BJ (cell line): ENCODE measurements around the gene NAALADL2. TPM values are rescaled to one million over a fixed set of nuclear protein-coding genes. Genes with fewer than 3 reads are reported as not detected.
A peak's percentile ranks its signal among the peaks of the same experiment; 100 is the strongest.

Source experiments
- CTCF ChIA-PET: fragments of 350-600 bp; formaldehyde crosslinking; extraction: SDS; loops from one replicate; lab custom pipeline; 2021; ENCODE audit warnings: antibody characterized with exemption, inconsistent platforms; lab: Yijun Ruan, JAX
- POLR2A ChIA-PET: fragments of 300-600 bp; sonication (Branson Sonifier 250); formaldehyde crosslinking; extraction: SDS; loops from one replicate; lab custom pipeline; 2021; ENCODE audit warnings: antibody characterized with exemption; lab: Charles Lee
- DNase-seq: peaks from one replicate; pipeline ENCODE4 v3.0.0-alpha.2; 2011; ENCODE audit warnings: low read depth
- H3K27me3 ChIP-seq: 2 replicates; pipeline ENCODE4 v1.6.0; 2011; ENCODE audit warnings: low read length; ENCODE audit not compliant: control insufficient read depth, insufficient read depth
- H3K36me3 ChIP-seq: 2 replicates; pipeline ENCODE4 v1.5.1; 2011; ENCODE audit warnings: low read length; ENCODE audit not compliant: control insufficient read depth, insufficient read depth
- H3K4me3 ChIP-seq: 2 replicates; pipeline ENCODE4 v1.5.1; 2011; ENCODE audit warnings: low read depth, mild to moderate bottlenecking, control low read depth, low read length
- CTCF ChIP-seq: IDR thresholded peaks from 2 replicates; pipeline ENCODE4 v1.5.1; 2011; ENCODE audit warnings: low read depth, mild to moderate bottlenecking, control low read depth, inconsistent platforms, low read length, moderate library complexity; ENCODE audit not compliant: insufficient read depth
- polyA plus RNA-seq: library from polyadenylated mRNA; depleted of rRNA; stranded (reverse); fragments of >200 nt; gene quantifications from 2 replicates; pipeline ENCODE4 v1.2.3, GENCODE V29; 2011

NAALADL2 gene
- polyA plus RNA-seq, 1 experiment: 3.6 TPM

DNA sequence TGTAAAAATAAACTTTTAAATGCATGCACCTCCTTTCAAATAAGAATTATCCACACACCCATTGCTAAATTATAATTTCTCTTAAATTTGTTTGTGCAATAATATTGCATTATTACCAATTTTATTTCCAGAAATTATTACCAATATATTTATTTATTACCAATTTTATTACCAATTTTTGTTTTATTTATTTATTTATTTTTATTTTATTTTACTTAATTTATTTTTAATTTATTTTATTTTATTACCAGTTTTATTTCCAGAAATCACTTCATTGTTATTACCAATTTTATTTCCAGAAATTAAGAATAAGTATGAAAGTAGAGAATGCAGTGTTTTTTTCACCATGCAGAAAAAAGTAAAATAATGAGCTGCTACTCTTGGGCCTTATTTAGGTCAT is 525.4 kb downstream of the NAALADL2 start:
- no peak for DNase-seq
- no peak overlapping the region for H3K4me3 ChIP-seq
- ChIA-PET POLR2A (interaction anchor here (0.6 kb wide), 1 partner anchor 1055 kb away, joined by 4 read pairs; no protein-coding TSS in a partner anchor), CTCF (no interaction called here)
- H3K27me3 ChIP-seq: no peaks in the 10 kb centered on the region
- TF ChIP-seq CTCF: no peak
- H3K36me3 ChIP-seq: no peaks in the 10 kb centered on the region

GRCh38 chr3:175386630-175387029 is 527.5 kb downstream of the NAALADL2 start:
- ChIA-PET POLR2A (no interaction called here), CTCF (interaction anchor here (0.7 kb wide), 1 partner anchor 642 kb away, joined by 3 read pairs; no protein-coding TSS in a partner anchor)
- H3K36me3 ChIP-seq: no peaks in the 10 kb centered on the region
- no peak for TF ChIP-seq CTCF
- H3K4me3 ChIP-seq: no peak overlapping the region
- peak; percentile 74 for DNase-seq
- no peaks in the 10 kb centered on the region for H3K27me3 ChIP-seq

DNA sequence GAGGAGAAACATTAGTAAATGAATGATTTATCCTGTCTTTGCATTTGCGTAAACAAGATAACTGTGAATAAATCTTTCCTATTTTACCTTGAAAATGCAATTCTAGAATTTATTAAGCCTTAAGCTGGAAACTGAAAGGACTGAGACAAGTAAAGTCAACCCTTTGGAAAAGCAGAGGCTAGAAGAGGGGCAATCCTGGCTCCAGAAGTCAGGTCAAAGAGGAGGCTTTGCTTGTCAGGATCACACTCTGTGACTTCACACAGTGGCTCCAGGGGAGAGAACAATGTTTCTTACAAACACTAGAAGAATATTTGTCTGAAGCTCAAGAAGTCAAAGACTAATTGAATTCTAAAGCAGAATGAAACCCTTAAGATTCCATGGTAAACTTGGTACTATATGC is 530.4 kb downstream of the NAALADL2 start:
- H3K27me3 ChIP-seq: no peaks in the 10 kb centered on the region
- no peak for TF ChIP-seq CTCF
- ChIA-PET CTCF (no interaction called here), POLR2A (no interaction called here)
- H3K36me3 ChIP-seq: no peaks in the 10 kb centered on the region
- DNase-seq: no peak
- H3K4me3 ChIP-seq: no peak overlapping the region

DNA sequence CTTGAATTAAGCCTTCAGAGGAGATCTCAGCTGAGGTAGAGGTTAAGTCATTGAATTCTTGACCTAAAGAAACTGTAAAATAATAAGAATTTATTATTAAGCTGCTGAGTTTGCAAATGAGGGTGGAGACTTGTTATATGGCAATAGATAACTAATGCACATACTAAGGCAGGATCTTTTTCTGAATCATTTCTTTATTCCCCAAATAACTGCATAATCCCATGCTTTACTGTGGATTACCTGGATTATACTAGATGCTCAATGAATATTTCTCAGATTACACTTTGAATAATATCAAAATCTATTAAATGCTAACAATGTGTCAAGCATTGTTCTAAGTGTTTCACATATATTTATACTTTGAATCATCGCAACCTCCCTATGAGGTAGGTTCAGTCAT is 532.5 kb downstream of the NAALADL2 start:
- no peak for TF ChIP-seq CTCF
- H3K36me3 ChIP-seq: no peaks in the 10 kb centered on the region
- ChIA-PET CTCF (no interaction called here), POLR2A (no interaction called here)
- H3K4me3 ChIP-seq: no peak overlapping the region
- H3K27me3 ChIP-seq: no peaks in the 10 kb centered on the region
- DNase-seq: no peak

- no peak overlapping the region for H3K4me3 ChIP-seq
- ChIA-PET CTCF (interaction anchor here (1.3 kb wide), 1 partner anchor 18 kb away, joined by 3 read pairs; no protein-coding TSS in a partner anchor), POLR2A (no interaction called here)
- no peaks in the 10 kb centered on the region for H3K27me3 ChIP-seq
- DNase-seq: no peak
- H3K36me3 ChIP-seq: no peaks in the 10 kb centered on the region
- TF ChIP-seq CTCF: no peak
Observed at GRCh38 chr3:175392653-175393052, 533.5 kb downstream of the NAALADL2 start.
